GM12878 (cell line): ENCODE results near the gene DDR2. TPM values are rescaled to one million over a fixed set of nuclear protein-coding genes. Genes with fewer than 3 reads are reported as not detected.

Experiments
- ATAC-seq: fragments of 200-7000 bp; cut with Tn5 transposase; 3 replicates; pipeline ENCODE4 v1.9.1; 2020; ENCODE audit warnings: mild to moderate bottlenecking, moderate library complexity
- BruUV-seq: library from RNA; stranded (reverse); fragments of 400-500 nt; replicated peaks from 2 replicates; lab custom pipeline; 2021; lab: Mats Ljungman, UMichigan
- CTCF ChIA-PET: fragments of 300-600 bp; sonication (Branson Sonifier 250); formaldehyde crosslinking; extraction: SDS; loops from one replicate; lab custom pipeline; 2021; ENCODE audit warnings: inconsistent platforms; lab: Yijun Ruan, JAX
- POLR2A ChIA-PET: fragments of 350-600 bp; formaldehyde crosslinking; extraction: SDS; loops from one replicate; lab custom pipeline; 2021; ENCODE audit warnings: inconsistent platforms; lab: Charles Lee
- RAD21 ChIA-PET: fragments of 300-600 bp; sonication (Branson Sonifier 250); formaldehyde crosslinking; loops from one replicate; lab custom pipeline; 2023; ENCODE audit warnings: antibody characterized with exemption; ENCODE audit not compliant: unreplicated experiment; lab: Charles Lee
- SMC1A ChIA-PET: fragments of 300-600 bp; sonication (Branson Sonifier 250); formaldehyde crosslinking; loops from one replicate; lab custom pipeline; 2023; ENCODE audit not compliant: unreplicated experiment, uncharacterized antibody; lab: Charles Lee
- DNase-seq: peaks from one replicate; pipeline ENCODE4 v3.0.0-alpha.2; 2011; ENCODE audit warnings: low read depth, low spot score
- FAIRE-seq: peaks from 3 replicates; lab custom pipeline; 2011; peaks lifted over from hg19 to GRCh38; lab: Jason Lieb, UNC
- H2AFZ ChIP-seq: 2 replicates; pipeline ENCODE4 v1.6.0; 2011; ENCODE audit warnings: low read depth, low read length, control low read depth; ENCODE audit not compliant: control insufficient read depth
- H3K27ac ChIP-seq: 2 replicates; pipeline ENCODE4 v1.5.1; 2011; ENCODE audit warnings: control low read depth; ENCODE audit not compliant: control insufficient read depth, insufficient read depth
- H3K27me3 ChIP-seq, 2 experiments: replicated peaks in 1 of 2; 2 replicates each; pipeline versions ENCODE4 v1.6.0 to v1.6.1; 2011; ENCODE audit warnings: low read length in 1 of 2; ENCODE audit not compliant: control insufficient read depth in 2 of 2, insufficient read depth in 2 of 2
- H3K36me3 ChIP-seq, 2 experiments: 2 replicates each; pipeline ENCODE4 v1.5.1; 2011; ENCODE audit warnings: low read length in 1 of 2; ENCODE audit not compliant: control insufficient read depth in 2 of 2, insufficient read depth in 2 of 2
- H3K4me1 ChIP-seq: 2 replicates; pipeline ENCODE4 v1.6.1; 2011; ENCODE audit warnings: mild to moderate bottlenecking, low read length, moderate library complexity, mixed read lengths; ENCODE audit not compliant: control insufficient read depth, insufficient read depth
- H3K4me2 ChIP-seq: 2 replicates; pipeline ENCODE4 v1.6.0; 2011; ENCODE audit warnings: control low read depth; ENCODE audit not compliant: control insufficient read depth, insufficient read depth
- H3K4me3 ChIP-seq: fragments of 200-600 bp; sonication (generic); 2 replicates; pipeline ENCODE4 v1.5.1; 2016
- H3K79me2 ChIP-seq: 2 replicates; pipeline ENCODE4 v1.6.0; 2011; ENCODE audit warnings: low read length; ENCODE audit not compliant: control insufficient read depth, insufficient read depth
- H3K9ac ChIP-seq: 2 replicates; pipeline ENCODE4 v1.8.0; 2011; ENCODE audit warnings: low read length, control low read depth, mixed read lengths; ENCODE audit not compliant: control insufficient read depth, insufficient read depth
- H3K9me3 ChIP-seq: replicated peaks from 3 replicates; pipeline ENCODE4 v1.5.1; 2011; ENCODE audit warnings: mild to moderate bottlenecking, low read length; ENCODE audit not compliant: control insufficient read depth, insufficient read depth
- H4K20me1 ChIP-seq: 2 replicates; pipeline ENCODE4 v1.6.0; 2011; ENCODE audit not compliant: control insufficient read depth, insufficient read depth
- HCFC1 ChIP-seq: fragments of 150-350 bp; IDR thresholded peaks from 2 replicates; pipeline ENCODE4 v1.6.1; 2014; ENCODE audit warnings: low read length
- IKZF1 ChIP-seq: fragments of 450-650 bp; conservative IDR thresholded peaks from 2 replicates; pipeline ENCODE4 v1.6.1; 2017; ENCODE audit warnings: antibody characterized with exemption, mild to moderate bottlenecking
- IKZF2 ChIP-seq, 2 experiments: fragments of 450-650 bp; IDR thresholded peaks; 2 replicates each; pipeline ENCODE4 v1.6.1; 2017; ENCODE audit warnings: mild to moderate bottlenecking in 2 of 2, moderate library complexity in 2 of 2
- NR2C2 ChIP-seq: IDR thresholded peaks from 2 replicates; pipeline ENCODE4 v1.6.1; 2011; ENCODE audit warnings: borderline replicate concordance, low read depth; ENCODE audit not compliant: control insufficient read depth, insufficient read length
- PKNOX1 ChIP-seq: fragments of 450-650 bp; IDR thresholded peaks from 2 replicates; pipeline ENCODE4 v1.6.1; 2016; ENCODE audit warnings: mild to moderate bottlenecking
- PML ChIP-seq: IDR thresholded peaks from 2 replicates; pipeline ENCODE4 v1.6.1; 2012; ENCODE audit warnings: low read length, inconsistent platforms
- POU2F2 ChIP-seq: IDR thresholded peaks from 3 replicates; pipeline ENCODE4 v1.6.1; 2011; ENCODE audit warnings: low read depth, mild to moderate bottlenecking, low read length, borderline replicate concordance
- RELA ChIP-seq: fragments of 450-650 bp; IDR thresholded peaks from 2 replicates; pipeline ENCODE4 v1.8.0; 2014; ENCODE audit warnings: borderline replicate concordance; ENCODE audit not compliant: partially characterized antibody
- SIX5 ChIP-seq: IDR thresholded peaks from 2 replicates; pipeline ENCODE4 v1.6.1; 2011; ENCODE audit warnings: mild to moderate bottlenecking, low read depth, low read length, moderate library complexity; ENCODE audit not compliant: severe bottlenecking
- SREBF2 ChIP-seq: IDR thresholded peaks from 2 replicates; pipeline ENCODE4 v1.6.1; 2012; ENCODE audit warnings: mild to moderate bottlenecking, low read length
- SRF ChIP-seq, 2 experiments: IDR thresholded peaks; 2 replicates each; pipeline ENCODE4 v1.6.1; 2011; ENCODE audit warnings: low read depth in 2 of 2, low read length in 2 of 2, mild to moderate bottlenecking in 1 of 2, moderate library complexity in 1 of 2
- YBX1 ChIP-seq: fragments of 450-650 bp; IDR thresholded peaks from 2 replicates; pipeline ENCODE4 v1.6.1; 2016; ENCODE audit warnings: antibody characterized with exemption
- ZNF207 ChIP-seq: fragments of 450-650 bp; IDR thresholded peaks from 2 replicates; pipeline ENCODE4 v1.6.1; 2014; ENCODE audit warnings: antibody characterized with exemption, mild to moderate bottlenecking, borderline replicate concordance
- WGBS: methylation state at CpG from one replicate; pipeline ENCODE4 v1.1.6; 2016; ENCODE audit warnings: low lambda C conversion rate; ENCODE audit not compliant: insufficient replicate concordance, insufficient coverage; ENCODE audit errors: missing lambda C conversion rate; 5-methylcytosine and 5-hydroxymethylcytosine counted together
- in situ Hi-C: fragments of 300-500 bp; cut with MboI; formaldehyde crosslinking; loops from 9 replicates; pipeline ENCODE4 v1.14.3; 2018; ENCODE audit warnings: mixed read lengths
- intact Hi-C: fragments of 100-400 bp; cut with micrococcal nuclease; formaldehyde crosslinking; loops from one replicate; pipeline ENCODE4 v1.14.2; 2022; ENCODE audit not compliant: unreplicated experiment
- polyA plus RNA-seq, 11 experiments: library from polyadenylated mRNA; depleted of rRNA in 4 of 11; unstranded in 6 of 11; stranded (reverse) in 5 of 11; fragments of >200 nt; fragmentation: Nextera tagmentation in 4 of 11; fragmentation: Illumina TruSeq in 1 of 11; extraction: Ambion mirVana in 4 of 11; extraction: Trizol in 1 of 11; gene quantifications; 1 replicate in 1 of 11; 2 replicates in 10 of 11; pipeline versions ENCODE4 v1.2.1 to v1.2.3, GENCODE V29; 2011 to 2016; ENCODE audit warnings: inconsistent platforms in 2 of 11, missing spikeins in 2 of 11, low read depth in 1 of 11
- total RNA-seq, 4 experiments: library from RNA; depleted of rRNA in 3 of 4; stranded (reverse); fragments of >200 nt in 3 of 4; fragmentation: Illumina TruSeq in 1 of 4; extraction: Trizol in 1 of 4; gene quantifications; 2 replicates each; pipeline versions ENCODE4 v1.2.1 to v1.2.3, GENCODE V29; 2013 to 2021

The DDR2 gene
- total and polyA plus RNA-seq, 10 of the 15 experiments (the other 5 are each of a cell fraction or from before 2014, with no cell fraction given) = 1.9 to 8.8 (median 5.5) TPM

- TF ChIP-seq NR2C2 = no peak
- no peak for TF ChIP-seq SREBF2
These were observed 43.8 kb downstream of the DDR2 start (continued) for GRCh38 chr1:162676087-162676486.

GRCh38 chr1:162676750-162677149, 44.5 kb downstream of the DDR2 start:
- no peaks in the 10 kb centered on the region for H3K36me3 ChIP-seq
- SMC1A ChIA-PET = interaction anchor here (0.9 to 11.2 kb wide), 7 partner anchors 10 to 52 kb away, joined by 3 to 80 read pairs (median 5); partner anchors contain the start of gene DDR2
- H3K4me1 ChIP-seq = peaks cover 2% of the 10 kb centered on the region; the same call in 1 of the 2 replicates
- H3K27me3 ChIP-seq = no peaks in the 10 kb centered on the region
- no peak for ATAC-seq
- POLR2A ChIA-PET = interaction anchor here (1.3 kb wide), 1 partner anchor 44 kb away, joined by 3 read pairs; the partner anchor contains the start of gene DDR2
- WGBS = 77% methylated on average over 7 of the region's 7 CpGs
- intact Hi-C loops = no loop called here
- no peak overlapping the region for H2AFZ ChIP-seq
- CTCF ChIA-PET = interaction anchor here (0.6 to 3.8 kb wide), 7 partner anchors 10 to 87 kb away, joined by 3 to 20 read pairs (median 4); no protein-coding TSS in a partner anchor
- RAD21 ChIA-PET = interaction anchor here (0.9 to 3.2 kb wide), 8 partner anchors 13 to 315 kb away, joined by 3 to 13 read pairs (median 3); partner anchors contain the start of gene DDR2
- no peak for FAIRE-seq
- H3K79me2 ChIP-seq = no peaks in the 10 kb centered on the region
- TF ChIP-seq PML (no peak), ZNF207 (no peak), YBX1 (no peak), IKZF1 (no peak), POU2F2 (no peak), HCFC1 (no peak), RELA (no peak), SIX5 (no peak), PKNOX1 (no peak), IKZF2 (IDR thresholded peaks at IDR 0.05) (no peak), SRF (IDR thresholded peaks at IDR 0.05; ENCODE audit: low read depth in 2 of 2, low read length in 2 of 2) (no peak)
- TF ChIP-seq, all 136 proteins: peak for 0
- no peaks in the 10 kb centered on the region for H4K20me1 ChIP-seq
- H3K9ac ChIP-seq = no peak overlapping the region
- no TSS peak for BruUV-seq
- in situ Hi-C loops = no loop called here
- no peak overlapping the region for H3K4me2 ChIP-seq
- no peak for DNase-seq
- no peaks in the 10 kb centered on the region; the same call in 1 of the 3 replicates for H3K9me3 ChIP-seq
- no peak overlapping the region for H3K4me3 ChIP-seq
- H3K27ac ChIP-seq = no peak overlapping the region
